HEK293 (cell line): ENCODE data around the gene AXL.
A peak's percentile ranks its signal among the peaks of the same experiment; 100 is the strongest.

ENCODE experiments used
- CTCF ChIA-PET: fragments of 350-600 bp; formaldehyde crosslinking; extraction: SDS; loops from one replicate; lab custom pipeline; 2021; ENCODE audit warnings: antibody characterized with exemption; lab: Yijun Ruan, JAX
- POLR2A ChIA-PET: fragments of 300-600 bp; formaldehyde crosslinking; extraction: SDS; loops from one replicate; lab custom pipeline; 2020; ENCODE audit warnings: antibody characterized with exemption, inconsistent platforms; lab: Yijun Ruan, JAX
- H3K27ac ChIP-seq: fragments of 200-500 bp; sonication (Bioruptor generic); 2 replicates; pipeline ENCODE4 v1.5.1; 2014; ENCODE audit warnings: low read depth, low read length, control low read depth, inconsistent platforms; ENCODE audit errors: extremely low read depth
- H3K36me3 ChIP-seq, 2 experiments: fragments of 200-500 bp in 1 of 2; sonication (Bioruptor generic) in 1 of 2; 1 replicate in 1 of 2; 2 replicates in 1 of 2; pipeline ENCODE4 v1.5.1; 2014 to 2017; ENCODE audit warnings: inconsistent platforms in 2 of 2, low read length in 2 of 2; ENCODE audit not compliant: control insufficient read depth in 2 of 2, insufficient read depth in 1 of 2
- H3K4me1 ChIP-seq: fragments of 200-500 bp; sonication (Bioruptor generic); 2 replicates; pipeline ENCODE4 v1.5.1; 2014; ENCODE audit warnings: mild to moderate bottlenecking, low read length, inconsistent platforms; ENCODE audit not compliant: control insufficient read depth, insufficient read depth
- H3K4me3 ChIP-seq: 2 replicates; pipeline ENCODE4 v1.5.1; 2011; ENCODE audit warnings: low read depth, mild to moderate bottlenecking, control low read depth, low read length, moderate library complexity
- H3K9me3 ChIP-seq: fragments of 200-500 bp; sonication (Bioruptor generic); 2 replicates; pipeline ENCODE4 v1.5.1; 2014; ENCODE audit warnings: low read depth, low read length, inconsistent platforms; ENCODE audit not compliant: control insufficient read depth, insufficient read depth
- ATF2 ChIP-seq: fragments of 450-650 bp; formaldehyde crosslinking; IDR thresholded peaks from 2 replicates; pipeline ENCODE4 v1.5.1; 2016; ENCODE audit warnings: missing biosample characterization, missing genetic modification characterization, low read depth
- EGR2 ChIP-seq: fragments of 450-650 bp; formaldehyde crosslinking; IDR thresholded peaks from 2 replicates; pipeline ENCODE4 v1.5.1; 2016; ENCODE audit warnings: low read depth, missing biosample characterization, missing genetic modification characterization
- GLIS1 ChIP-seq: fragments of 450-650 bp; formaldehyde crosslinking; IDR thresholded peaks from 2 replicates; pipeline ENCODE4 v1.5.1; 2016; ENCODE audit warnings: missing biosample characterization, missing genetic modification characterization
- KLF8 ChIP-seq: fragments of 450-650 bp; formaldehyde crosslinking; IDR thresholded peaks from 2 replicates; pipeline ENCODE4 v1.5.1; 2016; ENCODE audit warnings: missing biosample characterization, missing genetic modification characterization
- RBAK ChIP-seq: fragments of 450-650 bp; formaldehyde crosslinking; IDR thresholded peaks from 2 replicates; pipeline ENCODE4 v1.5.1; 2016; ENCODE audit warnings: missing biosample characterization, missing genetic modification characterization
- SP3 ChIP-seq: fragments of 450-650 bp; formaldehyde crosslinking; IDR thresholded peaks from 2 replicates; pipeline ENCODE4 v1.5.1; 2016; ENCODE audit warnings: missing biosample characterization, missing genetic modification characterization
- TCF7L2 ChIP-seq: IDR thresholded peaks from 2 replicates; pipeline ENCODE4 v1.6.1; 2011; ENCODE audit warnings: low read depth, mild to moderate bottlenecking, inconsistent platforms, low read length, moderate library complexity, borderline replicate concordance
- ZBTB20 ChIP-seq: fragments of 450-650 bp; formaldehyde crosslinking; IDR thresholded peaks from 2 replicates; pipeline ENCODE4 v1.5.1; 2016; ENCODE audit warnings: missing biosample characterization, missing genetic modification characterization
- ZBTB21 ChIP-seq: fragments of 450-650 bp; formaldehyde crosslinking; IDR thresholded peaks from 2 replicates; pipeline ENCODE4 v1.5.1; 2017; ENCODE audit warnings: missing biosample characterization, missing genetic modification characterization
- ZIC2 ChIP-seq: fragments of 450-650 bp; formaldehyde crosslinking; IDR thresholded peaks from 2 replicates; pipeline ENCODE4 v1.5.1; 2016; ENCODE audit warnings: missing biosample characterization, missing genetic modification characterization
- ZNF10 ChIP-seq: fragments of 450-650 bp; formaldehyde crosslinking; IDR thresholded peaks from 2 replicates; pipeline ENCODE4 v1.5.1; 2017; ENCODE audit warnings: missing biosample characterization, missing genetic modification characterization
- ZNF138 ChIP-seq: fragments of 450-650 bp; formaldehyde crosslinking; IDR thresholded peaks from 2 replicates; pipeline ENCODE4 v1.5.1; 2016; ENCODE audit warnings: missing biosample characterization, missing genetic modification characterization, borderline replicate concordance
- ZNF140 ChIP-seq: fragments of 450-650 bp; formaldehyde crosslinking; IDR thresholded peaks from 2 replicates; pipeline ENCODE4 v1.5.1; 2016; ENCODE audit warnings: missing biosample characterization, missing genetic modification characterization
- ZNF23 ChIP-seq: fragments of 450-650 bp; formaldehyde crosslinking; IDR thresholded peaks from 2 replicates; pipeline ENCODE4 v1.5.1; 2016; ENCODE audit warnings: missing biosample characterization, missing genetic modification characterization, borderline replicate concordance
- ZNF354C ChIP-seq: fragments of 450-650 bp; formaldehyde crosslinking; IDR thresholded peaks from 2 replicates; pipeline ENCODE4 v1.5.1; 2016; ENCODE audit warnings: missing biosample characterization, missing genetic modification characterization, low read depth, borderline replicate concordance
- ZNF514 ChIP-seq: fragments of 450-650 bp; formaldehyde crosslinking; IDR thresholded peaks from 2 replicates; pipeline ENCODE4 v1.5.1; 2016; ENCODE audit warnings: missing biosample characterization, missing genetic modification characterization
- ZNF555 ChIP-seq: fragments of 450-650 bp; formaldehyde crosslinking; conservative IDR thresholded peaks from 2 replicates; pipeline ENCODE4 v1.5.1; 2017; ENCODE audit warnings: missing biosample characterization, mild to moderate bottlenecking, missing genetic modification characterization, inconsistent platforms
- ZNF585B ChIP-seq: fragments of 450-650 bp; formaldehyde crosslinking; IDR thresholded peaks from 2 replicates; pipeline ENCODE4 v1.5.1; 2016; ENCODE audit warnings: missing biosample characterization, missing genetic modification characterization
- ZNF626 ChIP-seq: fragments of 450-650 bp; sonication (Bioruptor Pico); formaldehyde crosslinking; IDR thresholded peaks from 2 replicates; pipeline ENCODE4 v1.5.1; 2018; ENCODE audit warnings: missing biosample characterization, missing genetic modification characterization, inconsistent platforms
- ZNF645 ChIP-seq: fragments of 450-650 bp; formaldehyde crosslinking; IDR thresholded peaks from 2 replicates; pipeline ENCODE4; 2016; ENCODE audit warnings: missing biosample characterization, missing genetic modification characterization
- TF ChIP-seq, protein P1 (sequence below): fragments of 450-650 bp; formaldehyde crosslinking; IDR thresholded peaks from 2 replicates; pipeline ENCODE4 v1.5.1; 2016; ENCODE audit warnings: missing biosample characterization, missing genetic modification characterization
- TF ChIP-seq, protein P2 (sequence below): fragments of 450-650 bp; formaldehyde crosslinking; IDR thresholded peaks from 2 replicates; pipeline ENCODE4 v1.5.1; 2016; ENCODE audit warnings: missing biosample characterization, missing genetic modification characterization

Gene AXL

DNA sequence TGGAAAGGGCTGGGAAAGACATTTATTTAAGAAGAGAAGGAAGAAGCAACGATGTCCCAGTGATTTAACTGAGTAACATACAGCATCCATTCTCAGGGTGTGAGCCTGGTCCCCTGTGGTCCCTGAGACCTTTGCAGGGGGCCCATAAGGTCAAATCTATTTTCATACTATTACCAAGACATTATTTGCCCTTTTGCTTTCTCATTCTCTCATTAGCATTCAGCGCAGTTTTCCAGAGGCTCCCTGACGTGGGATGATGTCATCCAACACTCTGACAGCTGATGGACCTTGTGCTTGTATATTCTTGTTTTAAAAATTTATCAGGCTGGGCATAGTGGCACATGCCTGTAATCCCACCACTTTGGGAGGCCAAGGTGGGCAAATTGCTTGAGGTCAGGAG, 26.8 kb downstream of the AXL start:
- POLR2A ChIA-PET: no interaction called here
- no peaks in the 10 kb centered on the region for H3K4me1 ChIP-seq

GRCh38 chr19:41248895-41249294, 29.9 kb downstream of the AXL start:
- CTCF ChIA-PET: interaction anchor here (1.0 to 2.9 kb wide), 5 partner anchors 9 to 200 kb away, joined by 3 to 15 read pairs (median 6); partner anchors contain the start of gene HNRNPUL1
- H3K4me3 ChIP-seq: no peak overlapping the region
- H3K9me3 ChIP-seq: no peaks in the 10 kb centered on the region
- H3K36me3 ChIP-seq: no peaks in the 10 kb centered on the region
- TF ChIP-seq, protein P1, sequence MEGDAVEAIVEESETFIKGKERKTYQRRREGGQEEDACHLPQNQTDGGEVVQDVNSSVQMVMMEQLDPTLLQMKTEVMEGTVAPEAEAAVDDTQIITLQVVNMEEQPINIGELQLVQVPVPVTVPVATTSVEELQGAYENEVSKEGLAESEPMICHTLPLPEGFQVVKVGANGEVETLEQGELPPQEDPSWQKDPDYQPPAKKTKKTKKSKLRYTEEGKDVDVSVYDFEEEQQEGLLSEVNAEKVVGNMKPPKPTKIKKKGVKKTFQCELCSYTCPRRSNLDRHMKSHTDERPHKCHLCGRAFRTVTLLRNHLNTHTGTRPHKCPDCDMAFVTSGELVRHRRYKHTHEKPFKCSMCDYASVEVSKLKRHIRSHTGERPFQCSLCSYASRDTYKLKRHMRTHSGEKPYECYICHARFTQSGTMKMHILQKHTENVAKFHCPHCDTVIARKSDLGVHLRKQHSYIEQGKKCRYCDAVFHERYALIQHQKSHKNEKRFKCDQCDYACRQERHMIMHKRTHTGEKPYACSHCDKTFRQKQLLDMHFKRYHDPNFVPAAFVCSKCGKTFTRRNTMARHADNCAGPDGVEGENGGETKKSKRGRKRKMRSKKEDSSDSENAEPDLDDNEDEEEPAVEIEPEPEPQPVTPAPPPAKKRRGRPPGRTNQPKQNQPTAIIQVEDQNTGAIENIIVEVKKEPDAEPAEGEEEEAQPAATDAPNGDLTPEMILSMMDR (tag by site-specific recombination): 0 out of 2 replicates have a peak, but pooled peaks have one; percentile 21
- TF ChIP-seq, protein P2, sequence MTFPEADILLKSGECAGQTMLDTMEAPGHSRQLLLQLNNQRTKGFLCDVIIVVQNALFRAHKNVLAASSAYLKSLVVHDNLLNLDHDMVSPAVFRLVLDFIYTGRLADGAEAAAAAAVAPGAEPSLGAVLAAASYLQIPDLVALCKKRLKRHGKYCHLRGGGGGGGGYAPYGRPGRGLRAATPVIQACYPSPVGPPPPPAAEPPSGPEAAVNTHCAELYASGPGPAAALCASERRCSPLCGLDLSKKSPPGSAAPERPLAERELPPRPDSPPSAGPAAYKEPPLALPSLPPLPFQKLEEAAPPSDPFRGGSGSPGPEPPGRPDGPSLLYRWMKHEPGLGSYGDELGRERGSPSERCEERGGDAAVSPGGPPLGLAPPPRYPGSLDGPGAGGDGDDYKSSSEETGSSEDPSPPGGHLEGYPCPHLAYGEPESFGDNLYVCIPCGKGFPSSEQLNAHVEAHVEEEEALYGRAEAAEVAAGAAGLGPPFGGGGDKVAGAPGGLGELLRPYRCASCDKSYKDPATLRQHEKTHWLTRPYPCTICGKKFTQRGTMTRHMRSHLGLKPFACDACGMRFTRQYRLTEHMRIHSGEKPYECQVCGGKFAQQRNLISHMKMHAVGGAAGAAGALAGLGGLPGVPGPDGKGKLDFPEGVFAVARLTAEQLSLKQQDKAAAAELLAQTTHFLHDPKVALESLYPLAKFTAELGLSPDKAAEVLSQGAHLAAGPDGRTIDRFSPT (tag by site-specific recombination): no peak
- TF ChIP-seq ZNF138: no peak
- TF ChIP-seq KLF8 (tag by site-specific recombination): no peak
- TF ChIP-seq ZNF23 (tag by site-specific recombination): no peak
- TF ChIP-seq ZNF555 (tag by site-specific recombination): no peak
- TF ChIP-seq ZNF10 (tag by site-specific recombination): no peak
- TF ChIP-seq, all 188 proteins: peak for 1
- no peak overlapping the region for H3K27ac ChIP-seq
- POLR2A ChIA-PET: interaction anchor here (0.7 to 1.0 kb wide), 3 partner anchors 14 to 25 kb away, joined by 3 to 4 read pairs (median 3); no protein-coding TSS in a partner anchor
- no peaks in the 10 kb centered on the region for H3K4me1 ChIP-seq

More for the DNA sequence above, 26.8 kb downstream of the AXL start:
- Histone ChIP-seq H3K36me3 (no peaks in the 10 kb centered on the region), H3K27ac (no peak overlapping the region), H3K4me3 (no peak overlapping the region), H3K9me3 (no peaks in the 10 kb centered on the region)
- TF ChIP-seq, protein P1 (tag by site-specific recombination): no peak
- TF ChIP-seq ZIC2 (tag by site-specific recombination) (0 out of 2 replicates have a peak, but pooled peaks have one; percentile 9), ZNF140 (tag by site-specific recombination) (no peak), ZBTB20 (tag by site-specific recombination) (peak; percentile 15; the same call in 1 of the 2 replicates), GLIS1 (peak; percentile 27; the same call in 1 of the 2 replicates), ZNF626 (tag by site-specific recombination) (no peak), ZNF585B (tag by site-specific recombination) (no peak), RBAK (no peak), ZBTB21 (tag by site-specific recombination) (no peak), SP3 (tag by site-specific recombination) (no peak), ZNF514 (tag by site-specific recombination) (no peak), EGR2 (tag by site-specific recombination) (no peak), TCF7L2 (no peak), ZNF645 (tag by site-specific recombination) (no peak), ZNF354C (no peak), ATF2 (tag by site-specific recombination) (peak; percentile 55; the same call in 1 of the 2 replicates)
- CTCF ChIA-PET: interaction anchor here (0.6 kb wide), 2 partner anchors 73 to 1541 kb away, joined by 3 read pairs; no protein-coding TSS in a partner anchor
